Right kidney (tissue), 9 donors: ENCODE data around the gene AKTIP.
"Not testable (repeated sequence)": the region's sequence is repeated elsewhere in the genome, so short reads cannot be mapped to it uniquely, and the experiment has no call there.

ENCODE experiments used
- DNase-seq: peaks from one replicate; pipeline ENCODE4 v3.0.0-alpha.2; 2016
- long read RNA-seq, 8 donors: transcript quantifications; one replicate each; lab custom pipeline, GENCODE V29; 2026

Gene AKTIP
- long read RNA-seq, donor 1, transcript AKTIP-202 (10 exons, 2,426 nt), result major isoform, 6 of 10 reads
- long read RNA-seq, donor 1, partial matches to known transcripts, result 0 of 10 reads
- long read RNA-seq, donor 1, other reads (novel, unspliced or antisense), result 0 of 10 reads
- long read RNA-seq, donor 2, partial matches to known transcripts, result 0 of 5 reads
- long read RNA-seq, donor 2, other reads (novel, unspliced or antisense), result 0 of 5 reads
- long read RNA-seq, donor 3, partial matches to known transcripts, result 0 of 3 reads
- long read RNA-seq, donor 3, other reads (novel, unspliced or antisense), result 0 of 3 reads
- long read RNA-seq, donor 4, partial matches to known transcripts, result 0 of 5 reads
- long read RNA-seq, donor 4, other reads (novel, unspliced or antisense), result 0 of 5 reads
- long read RNA-seq, donor 5, transcript AKTIP-214 (1 exons, 2,321 nt), result major isoform, 6 of 8 reads
- long read RNA-seq, donor 5, partial matches to known transcripts, result 0 of 8 reads
- long read RNA-seq, donor 5, other reads (novel, unspliced or antisense), result 0 of 8 reads
- long read RNA-seq, donor 6, transcript AKTIP-202 (10 exons, 2,426 nt), result major isoform, 6 of 11 reads
- long read RNA-seq, donor 6, partial matches to known transcripts, result 0 of 11 reads
- long read RNA-seq, donor 6, other reads (novel, unspliced or antisense), result 0 of 11 reads
- long read RNA-seq, donor 7, result 0 reads
- long read RNA-seq, donor 8, transcript AKTIP-214 (1 exons, 2,321 nt), result major isoform, 6 of 14 reads
- long read RNA-seq, donor 8, partial matches to known transcripts, result 0 of 14 reads
- long read RNA-seq, donor 8, other reads (novel, unspliced or antisense), result 5 of 14 reads

GRCh38 chr16:53502331-53503269 is at the start of gene AKTIP:
Gene AKTIP, minus strand, starts transcription at chr16:53503209. Its CDS starts 2,950 bp downstream, at chr16:53500259.
- DNase-seq, result peak; percentile 96

- peak; percentile 63 for DNase-seq
These were observed 47.1 kb upstream of the AKTIP start for GRCh38 chr16:53549970-53550690.

- no peak for DNase-seq
These were observed 44.0 kb upstream of the AKTIP start for GRCh38 chr16:53546988-53547391.

DNA sequence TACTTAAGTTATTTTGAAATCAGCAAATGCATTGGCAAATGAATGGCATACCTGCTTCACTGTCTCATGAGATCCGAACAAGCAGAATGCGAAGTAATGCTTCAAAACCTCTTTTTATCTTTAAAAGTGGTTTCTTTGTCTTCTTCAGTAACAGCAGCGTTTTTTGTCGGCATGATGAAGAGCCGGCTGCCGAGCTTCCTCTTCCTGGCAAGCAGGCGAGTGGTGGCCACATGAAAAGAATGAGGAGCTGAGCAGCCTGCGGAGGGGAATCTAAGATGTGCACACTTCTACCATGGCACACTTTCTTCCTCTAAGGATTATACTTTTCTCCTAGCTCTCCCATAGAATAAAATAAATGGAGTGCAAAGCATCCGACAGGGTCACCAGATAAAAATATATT is 42.4 kb upstream of the AKTIP start:
- DNase-seq, result no peak

GRCh38 chr16:53542283-53542682 is 39.3 kb upstream of the AKTIP start:
- no peak for DNase-seq

DNA sequence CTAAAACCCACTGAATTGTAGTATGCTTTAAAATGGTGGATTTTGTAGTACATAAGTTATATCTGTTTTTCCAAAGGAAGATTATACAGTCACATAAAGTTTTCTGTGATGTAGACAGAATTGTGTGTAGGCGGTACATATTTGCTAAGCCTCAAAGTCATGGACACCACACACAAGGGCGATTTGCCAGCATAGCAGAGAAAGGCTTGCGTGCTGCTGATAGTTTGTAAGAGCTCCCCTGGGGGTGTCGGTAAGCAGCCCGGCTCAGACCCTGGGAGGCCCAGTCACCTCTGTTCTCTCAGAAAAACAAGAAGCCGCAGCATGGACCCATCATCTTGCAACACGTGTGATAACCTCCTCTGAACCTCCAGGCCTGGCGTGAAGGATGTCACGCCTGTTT is 38.3 kb upstream of the AKTIP start:
- DNase-seq, result no peak

- not testable (repeated sequence) for DNase-seq
These were observed 37.0 kb upstream of the AKTIP start for GRCh38 chr16:53539759-53540718.

DNA sequence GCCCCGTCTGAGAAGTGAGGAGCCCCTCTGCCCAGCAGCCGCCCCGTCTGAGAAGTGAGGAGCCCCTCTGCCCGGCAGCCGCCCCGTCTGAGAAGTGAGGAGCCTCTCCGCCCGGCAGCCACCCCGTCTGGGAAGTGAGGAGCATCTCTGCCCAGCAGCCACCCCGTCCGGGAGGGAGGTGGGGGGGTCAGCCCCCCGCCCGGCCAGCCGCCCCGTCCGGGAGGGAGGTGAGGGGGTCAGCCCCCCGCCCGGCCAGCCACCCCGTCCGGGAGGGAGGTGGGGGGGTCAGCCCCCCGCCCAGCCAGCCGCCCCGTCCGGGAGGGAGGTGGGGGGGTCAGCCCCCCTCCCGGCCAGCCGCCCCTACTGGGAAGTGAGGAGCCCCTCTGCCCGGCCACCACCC is 36.3 kb upstream of the AKTIP start:
- DNase-seq, result not testable (repeated sequence)

DNA sequence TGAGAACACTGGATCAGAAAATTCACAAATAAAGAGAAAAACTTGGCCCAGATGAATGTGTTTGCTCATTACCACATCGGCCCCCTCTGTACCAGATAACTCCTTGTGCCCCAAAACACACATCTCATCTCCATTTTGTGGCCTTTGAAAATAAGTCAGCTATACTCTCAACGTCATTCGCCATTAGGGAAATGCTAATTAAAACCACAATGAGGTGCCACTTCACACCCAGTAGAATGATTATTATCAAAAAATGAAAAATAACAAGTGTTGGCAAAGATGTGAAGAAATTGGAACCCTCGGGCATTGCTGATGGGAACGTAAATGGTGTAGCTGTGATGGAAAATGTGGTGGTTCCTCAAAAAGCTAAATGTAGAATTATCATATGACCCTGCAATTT is 34.6 kb upstream of the AKTIP start:
- no peak for DNase-seq

DNA sequence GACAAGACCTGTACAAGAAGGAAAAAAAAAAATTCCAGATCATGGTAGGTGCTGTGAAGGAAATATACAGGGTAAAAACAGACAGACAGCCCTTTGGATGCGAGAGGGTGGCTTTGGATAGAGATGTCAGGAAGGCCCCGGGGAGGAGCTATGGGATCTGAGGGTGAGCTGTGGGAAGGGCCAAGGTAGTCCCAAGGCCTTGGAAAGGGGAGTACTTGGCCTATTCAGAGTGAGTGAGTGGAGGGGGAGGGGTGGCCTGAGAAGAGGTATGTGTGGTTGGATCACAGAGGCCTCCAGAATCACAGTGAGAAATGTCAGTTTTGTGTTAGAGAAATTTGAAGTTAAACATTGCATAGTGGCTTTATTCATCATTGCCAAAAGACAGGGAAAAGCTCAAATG is 31.2 kb upstream of the AKTIP start:
- no peak for DNase-seq

DNA sequence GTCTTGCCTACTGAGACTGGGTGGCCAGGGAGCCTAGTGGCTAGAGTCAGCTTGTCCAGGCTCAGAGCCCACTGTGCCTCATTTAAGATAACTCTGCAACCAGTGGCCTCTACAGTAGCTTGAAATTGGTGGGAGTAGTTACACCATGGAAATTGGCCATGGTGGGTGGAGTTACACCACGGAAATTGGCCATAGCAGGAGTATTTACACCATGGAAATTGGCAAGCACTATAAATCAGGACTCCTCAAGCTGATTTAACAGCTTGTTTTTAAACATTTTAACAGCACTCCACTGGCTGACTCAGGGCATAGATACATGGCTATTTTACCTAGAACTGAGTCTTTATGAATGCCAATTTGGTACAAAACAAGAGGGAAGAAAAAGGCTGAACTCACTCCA is 27.7 kb upstream of the AKTIP start:
- no peak for DNase-seq

GRCh38 chr16:53530046-53530445 is 27.0 kb upstream of the AKTIP start:
- DNase-seq, result no peak

DNA sequence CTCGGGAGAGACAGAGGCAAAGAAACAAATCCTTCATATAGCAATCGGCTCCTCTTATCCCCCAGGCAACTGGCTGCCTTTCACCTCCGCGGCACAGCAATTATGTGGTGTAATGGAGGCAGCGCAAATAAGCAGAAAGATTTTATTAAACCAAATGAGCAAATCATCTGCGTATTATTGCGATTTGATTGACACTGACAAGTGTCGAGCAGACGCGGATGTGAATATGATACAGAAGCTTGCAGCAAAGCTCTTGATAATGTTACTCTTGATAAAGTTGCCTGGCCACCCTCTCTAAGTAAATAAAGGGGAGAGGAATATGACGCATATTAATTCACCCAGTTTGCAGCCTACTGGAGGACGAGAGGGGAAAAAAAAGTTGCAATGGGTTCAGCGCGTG is 26.5 kb upstream of the AKTIP start:
- no peak for DNase-seq

DNA sequence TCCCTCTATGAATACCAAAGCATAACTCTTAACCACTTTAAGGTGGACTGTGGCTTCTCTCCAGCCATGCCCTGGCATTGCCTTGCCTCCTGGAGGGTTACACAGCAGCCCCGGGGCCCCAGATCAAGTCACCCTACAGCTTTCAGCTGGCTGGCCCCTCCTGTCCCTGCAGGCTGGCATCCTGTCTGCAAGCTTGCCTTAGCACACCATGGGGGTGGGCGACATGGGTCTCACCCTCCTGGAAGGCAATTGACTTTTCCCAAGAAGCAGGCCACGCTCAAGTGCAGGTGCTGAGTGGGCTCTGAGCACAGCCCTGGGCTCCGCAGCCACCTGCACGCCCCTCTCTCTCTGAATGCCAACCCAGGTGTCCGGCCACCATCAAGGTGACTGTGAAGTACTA is 25.8 kb upstream of the AKTIP start:
- DNase-seq, result no peak

- no peak for DNase-seq
These were observed 21.1 kb upstream of the AKTIP start for GRCh38 chr16:53523971-53524548.

- no peak for DNase-seq
These were observed 20.3 kb upstream of the AKTIP start for GRCh38 chr16:53523126-53523804.

GRCh38 chr16:53519417-53520091 is 16.5 kb upstream of the AKTIP start:
- no peak for DNase-seq

DNA sequence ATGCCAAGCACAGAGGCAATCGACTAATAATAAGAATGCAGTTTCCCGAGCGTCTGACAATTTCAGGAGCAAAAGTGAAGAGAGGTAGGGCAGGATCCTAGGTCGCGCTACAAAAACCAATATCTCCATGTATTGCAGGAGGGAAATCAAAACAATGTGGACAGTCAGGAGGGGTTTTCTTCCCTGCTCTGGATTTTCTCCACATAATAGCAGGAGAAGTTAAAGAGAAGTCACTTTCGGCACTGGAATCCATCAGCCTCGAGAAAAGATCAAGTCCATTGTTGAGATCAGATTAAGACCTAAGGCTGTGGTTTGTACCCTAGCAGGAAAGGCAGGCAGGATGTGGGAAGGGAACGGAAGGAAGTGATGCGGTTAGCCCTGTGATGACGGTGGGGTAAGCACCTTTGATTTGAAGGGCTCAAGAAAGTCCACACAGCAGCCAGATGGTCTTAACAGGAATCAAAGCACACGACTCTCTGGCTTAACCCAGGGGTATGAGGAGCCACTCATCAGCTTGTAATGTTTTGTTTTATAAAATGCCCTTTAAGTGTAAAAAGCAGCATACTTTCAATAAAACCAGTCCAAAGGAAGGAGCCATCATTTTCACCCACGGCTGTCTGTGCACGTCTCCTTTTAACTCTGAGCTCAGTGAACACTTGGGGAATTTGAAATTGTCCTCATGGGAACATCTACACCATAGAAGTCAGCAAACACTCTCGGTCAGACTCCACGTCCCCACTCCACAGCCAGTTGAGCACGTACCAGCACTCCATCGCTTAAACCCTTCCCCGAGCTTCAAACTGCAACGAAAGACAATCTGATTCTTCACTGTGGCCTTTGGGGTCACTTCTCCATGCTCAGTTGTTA is 15.8 kb upstream of the AKTIP start:
- no peak for DNase-seq
